CD4-positive, alpha-beta T cell treated with Interleukin-10 for 1 hour (primary cell): ENCODE data around the gene LRRC55.
"Not testable (repeated sequence)": the region's sequence is repeated elsewhere in the genome, so short reads cannot be mapped to it uniquely, and the experiment has no call there.

Experiments
- DNase-seq: peaks from one replicate; pipeline ENCODE4 v3.0.0-alpha.2; 2020

The LRRC55 gene

DNA sequence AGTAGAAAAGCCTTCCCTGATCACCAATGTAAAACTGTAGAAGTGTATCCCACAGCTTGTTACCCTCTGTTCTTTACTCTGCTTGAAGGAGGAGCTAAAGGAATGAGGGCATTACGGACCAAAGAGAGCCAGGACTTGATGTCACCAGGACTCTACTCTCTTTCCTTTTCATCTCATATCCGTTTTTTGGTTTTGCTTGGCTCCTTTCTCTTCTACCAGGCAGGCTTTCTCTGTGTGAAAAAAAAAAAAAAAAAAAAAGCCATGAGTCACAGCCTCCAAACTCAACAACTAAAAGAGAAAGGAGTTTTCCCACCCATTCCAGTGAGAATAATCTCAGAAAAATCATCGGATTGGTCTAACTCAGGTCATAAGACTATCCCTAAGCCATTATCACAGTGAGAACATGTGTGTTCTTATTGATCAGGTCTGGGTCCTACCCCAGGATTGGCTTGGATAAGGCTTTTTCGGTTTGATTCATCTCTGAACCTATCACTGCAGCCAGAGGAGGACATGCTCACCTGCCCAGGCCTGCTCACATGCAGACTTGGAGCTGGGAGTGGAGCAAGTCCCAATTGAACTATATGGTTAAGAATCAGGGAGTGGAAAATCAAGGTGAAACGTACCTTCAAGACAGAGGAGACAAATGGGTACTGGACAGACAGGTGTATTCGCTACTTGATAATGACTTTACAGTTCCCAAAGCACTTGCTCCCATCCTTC, 19.4 kb upstream of the LRRC55 start:
- no peak for DNase-seq

- no peak for DNase-seq
Measured at GRCh38 chr11:57163160-57163868, 18.4 kb upstream of the LRRC55 start.

DNA sequence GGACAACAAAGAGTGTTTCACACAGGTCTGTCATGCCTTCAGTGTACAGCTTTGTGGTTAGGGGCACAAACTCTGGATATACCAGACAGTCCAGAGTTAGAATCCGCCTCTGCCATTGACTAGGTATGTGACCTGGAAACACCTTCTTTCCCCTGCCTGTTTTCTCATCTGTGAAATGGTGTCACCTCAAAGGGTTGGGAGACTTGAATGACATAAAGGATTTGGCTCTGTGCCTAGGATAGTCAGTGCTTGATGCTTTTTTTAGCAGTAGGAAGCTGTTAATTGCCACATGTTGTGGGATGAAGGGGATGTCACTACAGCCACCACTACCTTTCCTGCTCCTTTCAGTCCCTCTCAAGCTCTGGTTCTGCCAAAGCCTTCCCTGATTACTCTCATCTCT, 17.4 kb upstream of the LRRC55 start:
- DNase-seq: no peak

- no peak for DNase-seq
Measured at GRCh38 chr11:57167125-57167846, 14.5 kb upstream of the LRRC55 start.

GRCh38 chr11:57169732-57170313, 11.9 kb upstream of the LRRC55 start:
- not testable (repeated sequence) for DNase-seq

DNA sequence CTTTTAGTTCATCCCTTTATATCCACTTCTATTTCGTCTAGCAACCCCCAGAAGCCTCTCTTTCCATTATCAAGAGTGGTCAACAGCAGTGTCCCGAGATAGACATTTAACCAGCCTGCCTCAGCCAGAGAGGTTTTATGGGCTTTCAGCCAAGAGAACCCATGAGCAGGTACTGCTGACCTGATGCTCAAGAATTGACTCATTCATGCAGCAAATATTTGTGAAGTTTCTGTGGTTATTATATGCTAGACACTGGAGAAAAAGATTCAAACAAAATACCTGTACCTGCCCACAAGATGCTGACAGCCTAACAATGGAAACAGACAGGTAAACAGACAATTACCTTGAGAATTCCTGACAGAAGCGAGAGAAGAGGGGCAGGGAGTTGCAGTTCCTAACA, 9.7 kb upstream of the LRRC55 start:
- DNase-seq: no peak

GRCh38 chr11:57174656-57175055, 7.1 kb upstream of the LRRC55 start:
- no peak for DNase-seq

GRCh38 chr11:57175478-57175877, 6.3 kb upstream of the LRRC55 start:
- DNase-seq: no peak

- no peak for DNase-seq
Measured at GRCh38 chr11:57178334-57178733, 3.4 kb upstream of the LRRC55 start.

GRCh38 chr11:57179681-57180080, 2.1 kb upstream of the LRRC55 start:
- DNase-seq: no peak

GRCh38 chr11:57180081-57180561, 1.6 kb upstream of the LRRC55 start:
- DNase-seq: no peak

DNA sequence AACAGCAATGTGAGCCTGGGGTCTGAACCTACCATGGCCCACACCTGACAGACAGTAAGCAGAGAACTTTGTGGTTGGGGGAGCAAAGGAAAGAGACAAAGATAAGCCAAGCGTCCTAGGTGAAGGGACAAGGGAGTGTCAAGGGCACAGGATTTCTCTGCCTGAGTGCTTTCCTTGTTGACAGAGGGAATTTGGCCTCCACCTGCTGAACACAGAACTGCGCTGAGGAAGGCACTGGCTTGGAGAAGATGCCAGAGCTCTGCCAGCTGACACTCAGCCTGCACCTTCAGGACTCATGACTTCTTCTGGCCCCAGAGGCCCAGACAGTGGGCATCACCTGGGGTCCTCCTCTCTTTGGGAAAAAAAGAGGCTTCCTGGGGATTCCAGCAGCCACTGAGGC, 789 bp upstream of the LRRC55 start:
- DNase-seq: no peak

GRCh38 chr11:57182896-57183295, 1.1 kb downstream of the LRRC55 start:
- no peak for DNase-seq

DNA sequence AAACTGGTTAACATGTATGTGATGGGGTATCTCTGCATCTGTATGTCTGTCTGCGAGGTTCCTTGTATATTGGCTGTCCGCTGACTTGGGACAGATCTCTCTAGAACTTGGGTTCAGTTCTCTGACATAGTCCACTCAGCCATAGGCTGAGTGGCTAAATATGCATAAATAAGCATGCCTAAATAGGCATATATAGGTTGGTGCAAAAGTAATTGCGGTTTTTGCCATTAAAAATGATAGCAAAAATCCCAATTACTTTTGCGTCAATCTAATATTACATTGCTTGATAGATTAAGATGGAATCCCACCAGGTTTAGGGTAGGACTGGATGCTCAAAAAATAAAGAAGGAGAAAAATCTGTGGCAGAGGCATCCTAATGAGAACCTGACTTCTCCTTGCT, 8.8 kb downstream of the LRRC55 start:
- no peak for DNase-seq

GRCh38 chr11:57191311-57192219, 9.8 kb downstream of the LRRC55 start:
- DNase-seq: no peak

- no peak for DNase-seq
Measured at GRCh38 chr11:57192316-57192715, 10.6 kb downstream of the LRRC55 start.

GRCh38 chr11:57196596-57196995, 14.8 kb downstream of the LRRC55 start:
- no peak for DNase-seq

DNA sequence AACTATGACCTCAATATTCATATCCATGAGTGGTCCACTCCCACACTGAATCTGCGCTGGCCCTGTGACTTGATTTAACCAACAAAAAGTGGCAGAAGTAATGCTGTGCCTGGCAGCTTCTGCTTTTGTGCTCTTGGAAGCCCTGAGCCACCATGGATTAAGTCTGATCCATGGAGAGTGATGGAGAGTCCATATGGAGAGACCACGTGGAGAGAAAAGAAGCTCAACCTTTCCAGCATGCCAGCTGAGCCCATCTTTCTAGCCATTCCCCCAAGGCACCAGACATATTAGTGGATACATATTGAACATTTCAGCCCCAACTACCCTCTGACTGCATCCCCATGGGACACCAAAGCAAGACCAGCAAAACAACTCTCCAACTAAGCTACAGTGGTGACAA, 16.0 kb downstream of the LRRC55 start:
- no peak for DNase-seq

DNA sequence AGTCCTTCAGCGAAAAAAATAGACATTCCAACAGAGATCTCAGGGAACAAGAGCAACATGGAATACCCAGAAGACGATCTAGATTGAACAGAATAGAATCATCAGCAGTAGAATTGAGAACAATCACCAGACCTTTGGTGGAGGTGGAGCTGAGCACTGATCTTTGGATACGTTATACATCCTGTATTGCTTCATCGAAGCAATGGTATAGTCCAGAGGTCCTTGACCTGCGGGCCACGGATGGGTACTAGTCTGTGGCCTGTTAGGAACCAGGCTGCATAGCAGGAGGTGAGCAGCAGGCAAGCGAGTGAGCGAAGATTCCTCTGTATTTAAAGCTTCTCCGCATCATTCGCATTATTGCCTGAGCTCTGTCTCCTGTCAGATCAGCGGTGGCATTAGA, 17.6 kb downstream of the LRRC55 start:
- no peak for DNase-seq

DNA sequence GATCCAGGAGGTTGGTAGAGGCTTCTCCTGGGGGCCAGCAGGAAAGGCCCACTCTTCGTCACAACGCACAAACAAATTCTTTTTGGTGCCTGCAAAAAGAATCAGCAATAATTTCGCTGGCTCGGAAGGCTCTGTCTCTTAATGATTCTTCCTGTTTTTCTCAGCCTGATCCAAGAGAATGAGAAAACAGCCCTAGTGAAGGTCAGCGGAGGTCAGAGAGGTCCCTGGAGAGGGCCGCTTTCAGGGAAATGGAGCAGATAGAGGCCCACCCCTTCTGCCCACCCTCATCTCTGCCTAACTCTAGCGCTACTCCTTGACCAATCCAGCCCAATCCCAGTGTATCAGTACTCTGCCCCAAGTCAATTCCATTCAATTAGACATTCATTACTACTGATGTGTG, 19.2 kb downstream of the LRRC55 start:
- no peak for DNase-seq

- DNase-seq: no peak
Measured at GRCh38 chr11:57202281-57202680, 20.5 kb downstream of the LRRC55 start.

- DNase-seq: no peak
Measured at GRCh38 chr11:57203359-57203758, 21.6 kb downstream of the LRRC55 start.
